HepG2 (cell line): Measurements from ENCODE around the gene TMX3. TPM values are rescaled to one million over a fixed set of nuclear protein-coding genes. Genes with fewer than 3 reads are reported as not detected.
A peak's percentile ranks its signal among the peaks of the same experiment; 100 is the strongest.

ENCODE experiments used
- ATAC-seq: fragments of 200-7000 bp; cut with Tn5 transposase; 3 replicates; pipeline ENCODE4 v1.9.1; 2020; ENCODE audit warnings: mild to moderate bottlenecking, moderate library complexity
- BruUV-seq: library from RNA; stranded (reverse); fragments of 400-500 nt; replicated peaks from 2 replicates; lab custom pipeline; 2021; lab: Mats Ljungman, UMichigan
- CTCF ChIA-PET: fragments of 300-600 bp; formaldehyde crosslinking; extraction: SDS; loops from one replicate; lab custom pipeline; 2021; ENCODE audit warnings: low total read pairs, inconsistent platforms, low intra/inter-chr PET ratio; lab: Yijun Ruan, JAX
- POLR2A ChIA-PET: fragments of 350-600 bp; sonication (Branson Sonifier 250); formaldehyde crosslinking; loops from one replicate; lab custom pipeline; 2020; ENCODE audit warnings: antibody characterized with exemption, inconsistent platforms; lab: Yijun Ruan, JAX
- DNase-seq: peaks from one replicate; pipeline ENCODE4 v3.0.0-alpha.2; 2015; ENCODE audit warnings: low spot score
- FAIRE-seq: peaks from 3 replicates; lab custom pipeline; 2011; peaks lifted over from hg19 to GRCh38; lab: Jason Lieb, UNC
- H2AFZ ChIP-seq: one replicate; pipeline ENCODE4 v1.6.1; 2011; ENCODE audit warnings: low read length, inconsistent platforms
- H3K27ac ChIP-seq: fragments of 300-600 bp; 3 replicates; pipeline ENCODE4 v1.8.0; 2011; ENCODE audit warnings: mixed run types, mild to moderate bottlenecking, mixed read lengths, low read length, inconsistent platforms; ENCODE audit not compliant: insufficient read depth; ENCODE audit errors: extremely low read length
- H3K27me3 ChIP-seq, 2 experiments: fragments of 200-600 bp in 1 of 2; 2 replicates in 1 of 2; 3 replicates in 1 of 2; pipeline versions ENCODE4 v1.6.0 to v1.8.0; 2011; ENCODE audit warnings: low read length in 2 of 2, mild to moderate bottlenecking in 2 of 2, moderate library complexity in 2 of 2, inconsistent platforms in 1 of 2; ENCODE audit not compliant: insufficient read depth in 2 of 2, control insufficient read depth in 1 of 2
- H3K36me3 ChIP-seq, 2 experiments: fragments of 200-600 bp in 1 of 2; replicated peaks in 1 of 2; 2 replicates in 1 of 2; 3 replicates in 1 of 2; pipeline versions ENCODE4 v1.5.1 to v1.8.0; 2011; ENCODE audit warnings: low read length in 2 of 2, inconsistent platforms in 1 of 2; ENCODE audit not compliant: insufficient read depth in 2 of 2, control insufficient read depth in 1 of 2
- H3K4me1 ChIP-seq: 2 replicates; pipeline ENCODE4 v1.5.1; 2012; ENCODE audit warnings: low read length, inconsistent platforms; ENCODE audit not compliant: insufficient read depth
- H3K4me2 ChIP-seq: 2 replicates; pipeline ENCODE4 v1.6.0; 2011; ENCODE audit warnings: low read depth, low read length, inconsistent platforms
- H3K4me3 ChIP-seq, 3 experiments: fragments of 200-600 bp in 1 of 3; sonication (generic), shearing (Covaris generic) in 1 of 3; replicated peaks in 1 of 3; 2 replicates each; pipeline ENCODE4 v1.5.1; 2011 to 2016; ENCODE audit warnings: low read length in 3 of 3, inconsistent platforms in 2 of 3, low read depth in 2 of 3, mild to moderate bottlenecking in 2 of 3, control low read depth in 1 of 3, mixed read lengths in 1 of 3; ENCODE audit not compliant: insufficient read depth in 1 of 3
- H3K79me2 ChIP-seq: one replicate; pipeline ENCODE4 v1.6.1; 2011; ENCODE audit warnings: low read length, inconsistent platforms; ENCODE audit not compliant: insufficient read depth
- H3K9ac ChIP-seq: 2 replicates; pipeline ENCODE4 v1.6.0; 2011; ENCODE audit warnings: mild to moderate bottlenecking, low read depth, low read length, inconsistent platforms; ENCODE audit not compliant: insufficient read depth
- H3K9me3 ChIP-seq: 2 replicates; pipeline ENCODE4 v1.5.1; 2012; ENCODE audit warnings: mild to moderate bottlenecking, low read length
- H4K20me1 ChIP-seq: 2 replicates; pipeline ENCODE4 v1.6.0; 2011; ENCODE audit warnings: inconsistent platforms, mild to moderate bottlenecking, low read length, moderate library complexity; ENCODE audit not compliant: insufficient read depth
- MIXL1 ChIP-seq: IDR thresholded peaks from 2 replicates; pipeline ENCODE4 v1.6.1; 2016
- RAD21 ChIP-seq: fragments of 450-650 bp; formaldehyde crosslinking; IDR thresholded peaks from 2 replicates; pipeline ENCODE4 v1.5.0; 2020; ENCODE audit warnings: mild to moderate bottlenecking
- SMAD1 ChIP-seq: sonication (generic); formaldehyde crosslinking; IDR thresholded peaks from 2 replicates; pipeline ENCODE4 v1.4.0; 2020; ENCODE audit warnings: missing genetic modification reagents, low read depth, mild to moderate bottlenecking, borderline replicate concordance
- SMC3 ChIP-seq: IDR thresholded peaks from 2 replicates; pipeline ENCODE4 v1.6.1; 2011; ENCODE audit warnings: low read length, improper control_type of control experiment
- STAG1 ChIP-seq: sonication (generic); formaldehyde crosslinking; IDR thresholded peaks from 2 replicates; pipeline ENCODE4 v1.4.0; 2020; ENCODE audit warnings: missing genetic modification reagents
- ZNF652 ChIP-seq: IDR thresholded peaks from 2 replicates; pipeline ENCODE4 v1.6.1; 2016; ENCODE audit warnings: low read depth, borderline replicate concordance
- ZNF883 ChIP-seq: sonication (generic); formaldehyde crosslinking; IDR thresholded peaks from 2 replicates; pipeline ENCODE4 v1.5.1; 2020; ENCODE audit warnings: mild to moderate bottlenecking, missing genetic modification reagents; ENCODE audit errors: not compliant biosample characterization
- WGBS: methylation state at CpG from one replicate; pipeline ENCODE4 v1.1.6; 2017; ENCODE audit warnings: low lambda C conversion rate; 5-methylcytosine and 5-hydroxymethylcytosine counted together
- in situ Hi-C: cut with HindIII; loops from 2 replicates; pipeline ENCODE4 v1.10.0; 2017; ENCODE audit warnings: low pct_unique_long_range_greater_than_20kb; ENCODE audit not compliant: extremely low pct_ligation_motif_present
- intact Hi-C: fragments of 100-400 bp; cut with micrococcal nuclease; formaldehyde crosslinking; loops from one replicate; pipeline ENCODE4 v1.10.0; 2022; ENCODE audit not compliant: unreplicated experiment
- polyA plus RNA-seq, 8 experiments: library from polyadenylated mRNA; depleted of rRNA in 3 of 8; stranded (reverse) in 7 of 8; unstranded in 1 of 8; fragments of >200 nt; fragmentation: Illumina TruSeq in 4 of 8; extraction: Trizol in 4 of 8; gene quantifications; 2 replicates each; pipeline versions ENCODE4 v1.2.1 to v1.2.3, GENCODE V29; 2011 to 2016; ENCODE audit warnings: low read depth in 4 of 8, missing spikeins in 1 of 8, mixed read lengths in 1 of 8; ENCODE audit not compliant: insufficient read depth in 1 of 8
- total RNA-seq, 5 experiments: library from RNA; depleted of rRNA; stranded (reverse); fragments of >200 nt; fragmentation: Illumina TruSeq; extraction: Trizol; gene quantifications; 2 replicates each; pipeline ENCODE4 v1.2.3, GENCODE V29; 2016; ENCODE audit warnings: low read depth in 1 of 5
- TF ChIP-seq, protein P1 (sequence below): sonication (generic); formaldehyde crosslinking; IDR thresholded peaks from 2 replicates; pipeline ENCODE4 v1.5.1; 2020; ENCODE audit warnings: mild to moderate bottlenecking, missing genetic modification reagents, borderline replicate concordance
- TF ChIP-seq, protein P2 (sequence below): IDR thresholded peaks from 2 replicates; pipeline ENCODE4 v1.6.1; 2016; ENCODE audit warnings: low read depth
- TF ChIP-seq, protein P3 (sequence below): sonication (generic); formaldehyde crosslinking; IDR thresholded peaks from 2 replicates; pipeline ENCODE4 v1.5.0; 2020; ENCODE audit warnings: mild to moderate bottlenecking, missing genetic modification reagents, moderate library complexity

TMX3 gene
- total and polyA plus RNA-seq, 2 of the 13 experiments (the other 11 are each of a cell fraction or from before 2014, with no cell fraction given), result 12.9 to 25.0 TPM

- TF ChIP-seq, protein P1, sequence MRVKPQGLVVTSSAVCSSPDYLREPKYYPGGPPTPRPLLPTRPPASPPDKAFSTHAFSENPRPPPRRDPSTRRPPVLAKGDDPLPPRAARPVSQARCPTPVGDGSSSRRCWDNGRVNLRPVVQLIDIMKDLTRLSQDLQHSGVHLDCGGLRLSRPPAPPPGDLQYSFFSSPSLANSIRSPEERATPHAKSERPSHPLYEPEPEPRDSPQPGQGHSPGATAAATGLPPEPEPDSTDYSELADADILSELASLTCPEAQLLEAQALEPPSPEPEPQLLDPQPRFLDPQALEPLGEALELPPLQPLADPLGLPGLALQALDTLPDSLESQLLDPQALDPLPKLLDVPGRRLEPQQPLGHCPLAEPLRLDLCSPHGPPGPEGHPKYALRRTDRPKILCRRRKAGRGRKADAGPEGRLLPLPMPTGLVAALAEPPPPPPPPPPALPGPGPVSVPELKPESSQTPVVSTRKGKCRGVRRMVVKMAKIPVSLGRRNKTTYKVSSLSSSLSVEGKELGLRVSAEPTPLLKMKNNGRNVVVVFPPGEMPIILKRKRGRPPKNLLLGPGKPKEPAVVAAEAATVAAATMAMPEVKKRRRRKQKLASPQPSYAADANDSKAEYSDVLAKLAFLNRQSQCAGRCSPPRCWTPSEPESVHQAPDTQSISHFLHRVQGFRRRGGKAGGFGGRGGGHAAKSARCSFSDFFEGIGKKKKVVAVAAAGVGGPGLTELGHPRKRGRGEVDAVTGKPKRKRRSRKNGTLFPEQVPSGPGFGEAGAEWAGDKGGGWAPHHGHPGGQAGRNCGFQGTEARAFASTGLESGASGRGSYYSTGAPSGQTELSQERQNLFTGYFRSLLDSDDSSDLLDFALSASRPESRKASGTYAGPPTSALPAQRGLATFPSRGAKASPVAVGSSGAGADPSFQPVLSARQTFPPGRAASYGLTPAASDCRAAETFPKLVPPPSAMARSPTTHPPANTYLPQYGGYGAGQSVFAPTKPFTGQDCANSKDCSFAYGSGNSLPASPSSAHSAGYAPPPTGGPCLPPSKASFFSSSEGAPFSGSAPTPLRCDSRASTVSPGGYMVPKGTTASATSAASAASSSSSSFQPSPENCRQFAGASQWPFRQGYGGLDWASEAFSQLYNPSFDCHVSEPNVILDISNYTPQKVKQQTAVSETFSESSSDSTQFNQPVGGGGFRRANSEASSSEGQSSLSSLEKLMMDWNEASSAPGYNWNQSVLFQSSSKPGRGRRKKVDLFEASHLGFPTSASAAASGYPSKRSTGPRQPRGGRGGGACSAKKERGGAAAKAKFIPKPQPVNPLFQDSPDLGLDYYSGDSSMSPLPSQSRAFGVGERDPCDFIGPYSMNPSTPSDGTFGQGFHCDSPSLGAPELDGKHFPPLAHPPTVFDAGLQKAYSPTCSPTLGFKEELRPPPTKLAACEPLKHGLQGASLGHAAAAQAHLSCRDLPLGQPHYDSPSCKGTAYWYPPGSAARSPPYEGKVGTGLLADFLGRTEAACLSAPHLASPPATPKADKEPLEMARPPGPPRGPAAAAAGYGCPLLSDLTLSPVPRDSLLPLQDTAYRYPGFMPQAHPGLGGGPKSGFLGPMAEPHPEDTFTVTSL (CRISPR knock-in tag), result no peak
- no peak for TF ChIP-seq ZNF883
- TF ChIP-seq, all 625 proteins: peak for 0
Observed at GRCh38 chr18:68738564-68738963, 23.7 kb upstream of the TMX3 start (continued).

DNA sequence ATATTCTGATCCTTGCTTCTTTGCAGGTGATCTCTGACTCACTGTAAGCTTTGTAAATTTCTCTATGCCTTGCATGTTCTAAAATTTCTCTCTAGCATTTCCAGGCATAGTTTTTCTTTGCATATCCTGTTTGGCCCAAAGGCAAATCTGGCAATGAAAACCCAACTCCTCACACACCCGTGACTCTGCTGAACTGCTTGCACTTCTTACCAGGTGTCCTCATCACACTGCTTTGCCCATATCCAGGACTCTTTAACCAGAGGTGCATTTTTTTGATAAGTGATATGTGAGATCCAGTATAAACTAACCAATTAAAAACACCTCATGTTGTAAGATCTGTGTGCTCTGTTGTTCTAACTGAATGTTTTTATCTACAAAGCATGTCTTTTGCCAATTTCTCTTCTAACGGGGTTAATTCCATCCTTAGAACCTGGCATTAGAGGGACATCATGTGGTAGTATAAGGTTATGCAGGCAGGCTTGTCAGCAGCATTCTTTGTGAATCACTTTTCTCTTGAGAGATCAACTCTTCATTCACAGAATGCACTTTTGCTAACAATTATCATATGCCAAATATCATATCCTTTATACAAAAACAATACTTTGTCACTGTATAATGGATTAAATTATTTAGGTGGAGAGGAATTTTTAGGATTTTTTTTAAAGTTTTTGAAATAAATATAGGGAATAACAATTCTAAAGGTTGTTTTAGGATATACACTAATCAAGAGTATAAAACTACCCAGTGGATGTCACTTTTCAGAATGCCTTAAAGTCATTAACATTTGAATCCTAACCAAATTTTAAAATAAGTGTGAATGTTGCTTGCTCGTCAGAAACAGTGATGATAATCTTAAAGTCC, 20.8 kb upstream of the TMX3 start:
- no peaks in the 10 kb centered on the region for H3K4me1 ChIP-seq
- no peak overlapping the region for H3K27ac ChIP-seq
- ChIA-PET CTCF (interaction anchor here (1.6 kb wide), 1 partner anchor 1518 kb away, joined by 7 read pairs; no protein-coding TSS in a partner anchor), POLR2A (no interaction called here)
- no peaks in the 10 kb centered on the region for H3K27me3 ChIP-seq
- no TSS peak for BruUV-seq
- no peak overlapping the region for H3K9ac ChIP-seq
- TF ChIP-seq SMC3 (peak; percentile 67), MIXL1 (CRISPR knock-in tag) (0 out of 2 replicates have a peak, but pooled peaks have one; percentile 18), ZNF652 (CRISPR knock-in tag) (peak; percentile 91), STAG1 (peak; percentile 81), SMAD1 (no peak), RAD21 (CRISPR knock-in tag) (peak; percentile 59)
- TF ChIP-seq, protein P2, sequence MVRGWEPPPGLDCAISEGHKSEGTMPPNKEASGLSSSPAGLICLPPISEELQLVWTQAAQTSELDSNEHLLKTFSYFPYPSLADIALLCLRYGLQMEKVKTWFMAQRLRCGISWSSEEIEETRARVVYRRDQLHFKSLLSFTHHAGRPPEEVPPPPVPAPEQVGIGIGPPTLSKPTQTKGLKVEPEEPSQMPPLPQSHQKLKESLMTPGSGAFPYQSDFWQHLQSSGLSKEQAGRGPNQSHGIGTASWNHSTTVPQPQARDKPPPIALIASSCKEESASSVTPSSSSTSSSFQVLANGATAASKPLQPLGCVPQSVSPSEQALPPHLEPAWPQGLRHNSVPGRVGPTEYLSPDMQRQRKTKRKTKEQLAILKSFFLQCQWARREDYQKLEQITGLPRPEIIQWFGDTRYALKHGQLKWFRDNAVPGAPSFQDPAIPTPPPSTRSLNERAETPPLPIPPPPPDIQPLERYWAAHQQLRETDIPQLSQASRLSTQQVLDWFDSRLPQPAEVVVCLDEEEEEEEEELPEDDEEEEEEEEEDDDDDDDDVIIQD, result no peak
- TF ChIP-seq, protein P3, sequence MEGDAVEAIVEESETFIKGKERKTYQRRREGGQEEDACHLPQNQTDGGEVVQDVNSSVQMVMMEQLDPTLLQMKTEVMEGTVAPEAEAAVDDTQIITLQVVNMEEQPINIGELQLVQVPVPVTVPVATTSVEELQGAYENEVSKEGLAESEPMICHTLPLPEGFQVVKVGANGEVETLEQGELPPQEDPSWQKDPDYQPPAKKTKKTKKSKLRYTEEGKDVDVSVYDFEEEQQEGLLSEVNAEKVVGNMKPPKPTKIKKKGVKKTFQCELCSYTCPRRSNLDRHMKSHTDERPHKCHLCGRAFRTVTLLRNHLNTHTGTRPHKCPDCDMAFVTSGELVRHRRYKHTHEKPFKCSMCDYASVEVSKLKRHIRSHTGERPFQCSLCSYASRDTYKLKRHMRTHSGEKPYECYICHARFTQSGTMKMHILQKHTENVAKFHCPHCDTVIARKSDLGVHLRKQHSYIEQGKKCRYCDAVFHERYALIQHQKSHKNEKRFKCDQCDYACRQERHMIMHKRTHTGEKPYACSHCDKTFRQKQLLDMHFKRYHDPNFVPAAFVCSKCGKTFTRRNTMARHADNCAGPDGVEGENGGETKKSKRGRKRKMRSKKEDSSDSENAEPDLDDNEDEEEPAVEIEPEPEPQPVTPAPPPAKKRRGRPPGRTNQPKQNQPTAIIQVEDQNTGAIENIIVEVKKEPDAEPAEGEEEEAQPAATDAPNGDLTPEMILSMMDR (CRISPR knock-in tag), result peak; percentile 75
- intact Hi-C loops (loop anchor here (1.0 kb wide), 2 partner anchors 75 to 1518 kb away; no protein-coding TSS in a partner anchor), in situ Hi-C loops (no loop called here)
- no peak overlapping the region for H3K4me2 ChIP-seq
- H4K20me1 ChIP-seq, result no peaks in the 10 kb centered on the region
- FAIRE-seq, result peak; percentile 66
- H3K4me3 ChIP-seq, result no peak overlapping the region
- 55% methylated on average over 3 of the region's 3 CpGs for WGBS
- H2AFZ ChIP-seq, result no peak overlapping the region
- DNase-seq, result peak; percentile 28
- H3K9me3 ChIP-seq, result no peaks in the 10 kb centered on the region
- H3K36me3 ChIP-seq, result no peaks in the 10 kb centered on the region
- H3K79me2 ChIP-seq, result no peaks in the 10 kb centered on the region
- ATAC-seq, result peak; percentile 80
